ENCODE data around the gene COL17A1. TPM values are rescaled to one million over a fixed set of nuclear protein-coding genes. Genes with fewer than 3 reads are reported as not detected.

Gene COL17A1
- total RNA-seq, 1 donor from 2014 or later = 4.2 TPM

GRCh38 chr10:104122225-104123107 is 36.8 kb upstream of the COL17A1 start:
- Mint-ChIP-seq H3K4me1 (ENCODE audit: unreplicated experiment) (peaks cover 16% of the 10 kb centered on the region), H3K27me3 (ENCODE audit: unreplicated experiment) (peaks cover 9% of the 10 kb centered on the region), H3K4me3 (ENCODE audit: unreplicated experiment) (peak overlapping the region; percentile 91), H3K9me3 (ENCODE audit: unreplicated experiment) (no peaks in the 10 kb centered on the region), H3K36me3 (ENCODE audit: low read depth, unreplicated experiment) (no peaks in the 10 kb centered on the region), H3K27ac (ENCODE audit: unreplicated experiment) (peak overlapping the region; percentile 87)
- TF ChIP-seq CTCF (IDR thresholded peaks at IDR 0.05; ENCODE audit: unreplicated experiment) = no peak
- no peak for DNase-seq (ENCODE audit: low spot score)

GRCh38 chr10:104121485-104122224 is 36.0 kb upstream of the COL17A1 start, which contains the start of gene SFR1:
Gene SFR1, plus strand, starts transcription at chr10:104122171. Its CDS starts 13 bp downstream, at chr10:104122184.
- Mint-ChIP-seq H3K36me3 (ENCODE audit: low read depth, unreplicated experiment) (no peaks in the 10 kb centered on the region), H3K9me3 (ENCODE audit: unreplicated experiment) (no peaks in the 10 kb centered on the region), H3K4me3 (ENCODE audit: unreplicated experiment) (peak within 1 kb of the TSS; percentile 92), H3K27me3 (ENCODE audit: unreplicated experiment) (peaks cover 8% of the 10 kb centered on the region), H3K4me1 (ENCODE audit: unreplicated experiment) (peaks cover 19% of the 10 kb centered on the region), H3K27ac (ENCODE audit: unreplicated experiment) (peak within 1 kb of the TSS; percentile 99)
- peak; percentile 66 for TF ChIP-seq CTCF (IDR thresholded peaks at IDR 0.05; ENCODE audit: unreplicated experiment)
- DNase-seq (ENCODE audit: low spot score) = peak; percentile 99

GRCh38 chr10:104120903-104121484 is 35.3 kb upstream of the COL17A1 start:
- Mint-ChIP-seq H3K27ac (ENCODE audit: unreplicated experiment) (peak overlapping the region; percentile 99), H3K36me3 (ENCODE audit: low read depth, unreplicated experiment) (no peaks in the 10 kb centered on the region), H3K9me3 (ENCODE audit: unreplicated experiment) (no peaks in the 10 kb centered on the region)

GRCh38 chr10:104120512-104120902 is 34.8 kb upstream of the COL17A1 start:
- H3K27ac Mint-ChIP-seq (ENCODE audit: unreplicated experiment) = peak overlapping the region; percentile 99
- peaks cover 8% of the 10 kb centered on the region for H3K27me3 Mint-ChIP-seq (ENCODE audit: unreplicated experiment)
- peak overlapping the region; percentile 92 for H3K4me3 Mint-ChIP-seq (ENCODE audit: unreplicated experiment)
- peaks cover 19% of the 10 kb centered on the region for H3K4me1 Mint-ChIP-seq (ENCODE audit: unreplicated experiment)
- no peaks in the 10 kb centered on the region for H3K36me3 Mint-ChIP-seq (ENCODE audit: low read depth, unreplicated experiment)
- TF ChIP-seq CTCF (IDR thresholded peaks at IDR 0.05; ENCODE audit: unreplicated experiment) = no peak
- no peak for DNase-seq (ENCODE audit: low spot score)
- no peaks in the 10 kb centered on the region for H3K9me3 Mint-ChIP-seq (ENCODE audit: unreplicated experiment)

More at GRCh38 chr10:104120903-104121484, 35.3 kb upstream of the COL17A1 start:
- H3K27me3 Mint-ChIP-seq (ENCODE audit: unreplicated experiment) = peaks cover 8% of the 10 kb centered on the region
- peak overlapping the region; percentile 92 for H3K4me3 Mint-ChIP-seq (ENCODE audit: unreplicated experiment)
- peaks cover 19% of the 10 kb centered on the region for H3K4me1 Mint-ChIP-seq (ENCODE audit: unreplicated experiment)
- TF ChIP-seq CTCF (IDR thresholded peaks at IDR 0.05; ENCODE audit: unreplicated experiment) = no peak
- DNase-seq (ENCODE audit: low spot score) = peak; percentile 91
